Measurements from ENCODE around the gene SPINT1.
A peak's percentile ranks its signal among the peaks of the same experiment; 100 is the strongest.

The SPINT1 gene

DNA sequence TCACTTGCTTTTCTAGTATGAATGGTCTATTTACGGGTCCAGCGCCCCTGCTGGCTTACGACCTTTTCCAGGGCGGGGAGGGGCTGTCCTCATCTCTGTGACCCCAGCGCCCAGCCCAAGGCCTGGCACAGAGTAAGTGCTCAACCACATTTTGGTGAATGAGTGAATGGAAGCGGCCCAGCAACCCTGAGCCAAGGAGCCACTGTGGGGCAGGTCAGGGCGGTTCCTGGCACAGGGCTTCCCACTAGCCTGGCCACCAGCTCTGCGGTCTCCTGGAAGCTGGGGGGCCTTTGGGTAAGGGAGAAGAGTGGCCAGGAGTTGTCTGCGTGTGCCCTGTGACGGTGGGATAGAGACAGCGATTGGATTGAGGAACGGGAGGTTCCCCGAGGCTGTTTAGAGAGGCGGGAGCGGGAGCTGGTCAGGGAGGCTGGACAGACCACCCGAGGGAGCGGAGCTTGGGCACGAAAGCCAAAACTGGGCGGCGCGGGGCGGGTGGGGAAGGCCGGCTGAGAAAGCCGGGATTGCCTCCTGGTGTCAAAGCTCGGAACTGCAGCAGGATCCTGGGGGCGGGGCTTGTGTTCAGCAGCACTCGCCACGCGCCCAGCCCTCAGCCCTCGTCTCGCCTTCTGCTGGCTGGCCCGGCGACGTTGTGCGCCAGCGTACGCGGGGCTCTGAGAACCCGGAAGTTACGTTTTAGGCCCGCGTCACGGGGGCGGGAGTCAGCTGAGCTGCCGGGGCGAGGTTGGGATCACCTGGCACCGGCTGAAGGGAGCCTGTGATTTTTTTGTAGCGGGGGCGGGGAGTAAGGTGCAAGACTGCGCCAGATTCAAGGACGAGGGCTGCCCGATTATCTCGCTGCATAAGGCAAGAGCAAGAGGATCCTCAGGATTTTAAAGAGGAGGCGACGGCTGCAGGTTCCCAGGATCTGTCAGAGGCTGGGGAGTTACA, 50.2 kb downstream of the SPINT1 start, which contains the start of gene VPS18 (continued):
- TF ChIP-seq ZNF639 (tag by site-specific recombination; IDR thresholded peaks at IDR 0.05), result no peak
- peak; percentile 75; the same call in 1 of the 2 replicates for TF ChIP-seq GFI1B (tag by site-specific recombination; IDR thresholded peaks at IDR 0.05)
- TF ChIP-seq ZNF654 (tag by site-specific recombination; IDR thresholded peaks at IDR 0.05; ENCODE audit: low read depth), result peak; percentile 64
- TF ChIP-seq ZNF341 (tag by site-specific recombination; IDR thresholded peaks at IDR 0.05; ENCODE audit: low read depth), result peak; percentile 31; the same call in 1 of the 2 replicates
- TF ChIP-seq ZNF266 (tag by site-specific recombination; IDR thresholded peaks at IDR 0.05; ENCODE audit: low read depth), result no peak
- TF ChIP-seq ZSCAN16 (tag by site-specific recombination; IDR thresholded peaks at IDR 0.05), result peak; percentile 97
- peak; percentile 81 for TF ChIP-seq CTCF (tag by site-specific recombination; IDR thresholded peaks at IDR 0.05)
- no peak for TF ChIP-seq ZNF560 (tag by site-specific recombination; IDR thresholded peaks at IDR 0.05; ENCODE audit: borderline replicate concordance)
- no peak for TF ChIP-seq SP7 (tag by site-specific recombination; IDR thresholded peaks at IDR 0.05)
- TF ChIP-seq SP2 (tag by site-specific recombination; IDR thresholded peaks at IDR 0.05), result peak; percentile 88
- no peak for TF ChIP-seq ZNF518A (tag by site-specific recombination; conservative IDR thresholded peaks at IDR 0.05; ENCODE audit: low read depth)
- TF ChIP-seq ZNF416 (tag by site-specific recombination; IDR thresholded peaks at IDR 0.05), result no peak
- TF ChIP-seq ZNF513 (tag by site-specific recombination; IDR thresholded peaks at IDR 0.05), result no peak
- no peak for TF ChIP-seq ZNF791 (tag by site-specific recombination; IDR thresholded peaks at IDR 0.05)
- TF ChIP-seq ZNF335 (tag by site-specific recombination; conservative IDR thresholded peaks at IDR 0.05), result no peak
- no peak for TF ChIP-seq ZNF202 (tag by site-specific recombination; IDR thresholded peaks at IDR 0.05; ENCODE audit: borderline replicate concordance)
- TF ChIP-seq PATZ1 (tag by site-specific recombination; IDR thresholded peaks at IDR 0.05), result 0 out of 2 replicates have a peak, but pooled peaks have one; percentile 61
- TF ChIP-seq BCL11B (tag by site-specific recombination; IDR thresholded peaks at IDR 0.05; ENCODE audit: low read depth), result no peak
- TF ChIP-seq ZNF677 (tag by site-specific recombination; IDR thresholded peaks at IDR 0.05), result no peak
- TF ChIP-seq HIC1 (tag by site-specific recombination; IDR thresholded peaks at IDR 0.05), result no peak
- no peak for TF ChIP-seq ZNF571 (tag by site-specific recombination; IDR thresholded peaks at IDR 0.05)
- no peak for TF ChIP-seq ZNF426 (tag by site-specific recombination; IDR thresholded peaks at IDR 0.05)
- no peak for TF ChIP-seq ZNF274 (IDR thresholded peaks at IDR 0.05; ENCODE audit: low read length)
- TF ChIP-seq ZNF274 (tag by site-specific recombination; IDR thresholded peaks at IDR 0.05; ENCODE audit: borderline replicate concordance), result no peak
- TF ChIP-seq ZXDB (tag by site-specific recombination; IDR thresholded peaks at IDR 0.05), result peak; percentile 57
